Natural killer cell (primary cell): ENCODE measurements around the gene TSPAN12. TPM values are rescaled to one million over a fixed set of nuclear protein-coding genes. Genes with fewer than 3 reads are reported as not detected.

ENCODE experiments used
- ATAC-seq, 3 donors: fragments of 150-1000 bp in 2 of 3; fragments of 200-7000 bp in 1 of 3; cut with Tn5 transposase; 1 replicate in 1 of 3; 2 replicates in 2 of 3; pipeline ENCODE4 v1.10.0; 2021; ENCODE audit warnings: mild to moderate bottlenecking in 2 of 3, moderate library complexity in 2 of 3
- DNase-seq, 2 donors: peaks; one replicate each; pipeline versions ENCODE4 v3.0.0 to v3.0.0-alpha.2; 2013 to 2021; ENCODE audit warnings: mixed read lengths in 1 of 2
- H3K27ac ChIP-seq: one replicate; pipeline ENCODE4 v1.5.1; 2013; ENCODE audit warnings: mild to moderate bottlenecking, low read length
- H3K27me3 ChIP-seq: one replicate; pipeline ENCODE4 v1.6.1; 2013; ENCODE audit warnings: low read length; ENCODE audit not compliant: control insufficient read depth, insufficient read depth
- H3K36me3 ChIP-seq: one replicate; pipeline ENCODE4 v1.6.1; 2013; ENCODE audit warnings: low read length; ENCODE audit not compliant: control insufficient read depth, insufficient read depth
- H3K4me1 ChIP-seq: one replicate; pipeline ENCODE4 v1.6.1; 2013; ENCODE audit warnings: low read length; ENCODE audit not compliant: control insufficient read depth, insufficient read depth
- H3K4me3 ChIP-seq: one replicate; pipeline ENCODE4 v1.5.1; 2013; ENCODE audit warnings: low read length
- H3K9me3 ChIP-seq: one replicate; pipeline ENCODE4 v1.6.1; 2013; ENCODE audit warnings: low read length; ENCODE audit not compliant: control insufficient read depth, insufficient read depth
- H3K27ac Mint-ChIP-seq, 2 donors: one replicate each; pipeline ENCODE4 v1.8.0; 2022; ENCODE audit warnings: mild to moderate bottlenecking in 2 of 2, mixed read lengths in 2 of 2, moderate library complexity in 1 of 2
- H3K27me3 Mint-ChIP-seq, 2 donors: one replicate each; pipeline ENCODE4 v1.8.0; 2022; ENCODE audit warnings: low read depth in 2 of 2, mixed read lengths in 2 of 2
- H3K36me3 Mint-ChIP-seq: one replicate; pipeline ENCODE4 v1.8.0; 2022; ENCODE audit warnings: mixed read lengths
- H3K4me1 Mint-ChIP-seq, 2 donors: one replicate each; pipeline ENCODE4 v1.8.0; 2022; ENCODE audit warnings: mixed read lengths in 2 of 2
- H3K4me3 Mint-ChIP-seq: one replicate; pipeline ENCODE4 v1.8.0; 2022; ENCODE audit warnings: mild to moderate bottlenecking, moderate library complexity, mixed read lengths
- H3K9me3 Mint-ChIP-seq, 2 donors: one replicate each; pipeline ENCODE4 v1.8.0; 2022; ENCODE audit warnings: mixed read lengths in 2 of 2
- CTCF ChIP-seq: fragments of 200-600 bp; IDR thresholded peaks from one replicate; pipeline ENCODE4 v1.8.0; 2022; ENCODE audit warnings: antibody characterized with exemption
- WGBS: methylation state at CpG from one replicate; pipeline ENCODE4 v1.1.7; 2013; ENCODE audit warnings: missing lambda C conversion rate; ENCODE audit not compliant: insufficient coverage; 5-methylcytosine and 5-hydroxymethylcytosine counted together
- intact Hi-C: fragments of 100-400 bp; cut with micrococcal nuclease; formaldehyde crosslinking; loops from one replicate; pipeline ENCODE4 v1.14.2; 2022
- total RNA-seq, 4 donors: library from RNA; stranded (reverse); fragments of 120-200 nt in 1 of 4; gene quantifications; one replicate each; pipeline versions ENCODE4 v1.2.3 to v1.2.4, GENCODE V29; 2013 to 2022

The TSPAN12 gene
- total RNA-seq, 3 donors from 2014 or later (not counting 1 experiment from before 2014, with no cell fraction given), result not detected

GRCh38 chr7:120825152-120825551, 32.8 kb downstream of the TSPAN12 start:
- no peaks in the 10 kb centered on the region for H3K9me3 Mint-ChIP-seq
- no peak overlapping the region for H3K4me3 Mint-ChIP-seq
- H3K27ac ChIP-seq, result no peak overlapping the region
- H3K9me3 ChIP-seq, result no peaks in the 10 kb centered on the region
- no peaks in the 10 kb centered on the region for H3K36me3 ChIP-seq
- no peak for ATAC-seq
- TF ChIP-seq CTCF, result no peak
- intact Hi-C loops, result no loop called here
- H3K4me1 Mint-ChIP-seq, result no peaks in the 10 kb centered on the region
- no peaks in the 10 kb centered on the region for H3K27me3 ChIP-seq
- H3K36me3 Mint-ChIP-seq, result no peaks in the 10 kb centered on the region
- no peaks in the 10 kb centered on the region for H3K4me1 ChIP-seq
- peaks cover 6 to 23% of the 10 kb centered on the region in 2 donors for H3K27me3 Mint-ChIP-seq
- no CpG with 5 or more reads among the region's 1 CpG for WGBS
- DNase-seq, result no peak
- H3K27ac Mint-ChIP-seq, result no peak overlapping the region
- no peak overlapping the region for H3K4me3 ChIP-seq

GRCh38 chr7:120819861-120820260, 38.1 kb downstream of the TSPAN12 start:
- H3K27ac Mint-ChIP-seq, result no peak overlapping the region
- H3K4me3 ChIP-seq, result no peak overlapping the region
- no peaks in the 10 kb centered on the region for H3K9me3 ChIP-seq
- H3K4me1 Mint-ChIP-seq, result no peaks in the 10 kb centered on the region
- H3K36me3 Mint-ChIP-seq, result no peaks in the 10 kb centered on the region
- no peak overlapping the region for H3K4me3 Mint-ChIP-seq
- peaks cover 9 to 19% of the 10 kb centered on the region in 2 donors for H3K27me3 Mint-ChIP-seq
- no peaks in the 10 kb centered on the region for H3K9me3 Mint-ChIP-seq
- no peaks in the 10 kb centered on the region for H3K27me3 ChIP-seq
- no peaks in the 10 kb centered on the region for H3K4me1 ChIP-seq
- no peak overlapping the region for H3K27ac ChIP-seq
- intact Hi-C loops, result no loop called here
- TF ChIP-seq CTCF, result no peak
- DNase-seq (no peak), ATAC-seq (no peak)
- H3K36me3 ChIP-seq, result no peaks in the 10 kb centered on the region

DNA sequence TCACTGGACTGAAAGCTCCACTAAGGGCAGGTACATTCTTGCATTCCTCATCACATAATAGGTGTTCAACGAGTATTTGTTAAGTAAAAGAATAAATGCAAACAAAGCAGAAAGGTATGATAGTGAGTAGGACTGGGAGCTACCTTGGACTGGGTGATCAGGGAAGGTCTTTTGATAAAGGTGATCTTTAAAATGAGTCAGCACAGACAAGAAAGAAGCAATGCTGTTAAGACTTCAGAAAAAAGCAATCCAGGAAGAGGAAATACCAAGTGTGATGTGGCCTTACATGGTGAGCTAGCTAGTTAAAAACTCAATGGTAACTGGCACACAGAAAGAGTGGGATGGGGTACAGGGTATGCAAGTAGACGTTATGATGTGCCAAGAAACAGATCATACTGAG, 40.1 kb downstream of the TSPAN12 start:
- Mint-ChIP-seq H3K36me3 (no peaks in the 10 kb centered on the region), H3K27ac (no peak overlapping the region), H3K4me1 (no peaks in the 10 kb centered on the region), H3K9me3 (no peaks in the 10 kb centered on the region), H3K27me3 (peaks cover 9 to 17% of the 10 kb centered on the region in 2 donors), H3K4me3 (no peak overlapping the region)
- Histone ChIP-seq H3K4me1 (no peaks in the 10 kb centered on the region), H3K9me3 (no peaks in the 10 kb centered on the region), H3K36me3 (no peaks in the 10 kb centered on the region), H3K4me3 (no peak overlapping the region), H3K27me3 (no peaks in the 10 kb centered on the region), H3K27ac (no peak overlapping the region)
- WGBS, result 74% methylated on average over 2 of the region's 2 CpGs
- intact Hi-C loops, result no loop called here
- no peak for TF ChIP-seq CTCF
- ATAC-seq, result no peak
- DNase-seq, result no peak

- Mint-ChIP-seq H3K4me1 (no peaks in the 10 kb centered on the region), H3K9me3 (no peaks in the 10 kb centered on the region), H3K27ac (no peak overlapping the region), H3K36me3 (no peaks in the 10 kb centered on the region), H3K27me3 (peaks cover 0 to 6% of the 10 kb centered on the region in 2 donors), H3K4me3 (no peak overlapping the region)
- Histone ChIP-seq H3K27me3 (no peaks in the 10 kb centered on the region), H3K27ac (no peak overlapping the region), H3K4me3 (no peak overlapping the region), H3K9me3 (no peaks in the 10 kb centered on the region), H3K36me3 (no peaks in the 10 kb centered on the region), H3K4me1 (no peaks in the 10 kb centered on the region)
- no peak for ATAC-seq
- no peak for TF ChIP-seq CTCF
- intact Hi-C loops, result no loop called here
- DNase-seq, result no peak
- 88% methylated on average over 4 of the region's 6 CpGs for WGBS
These were observed 43.5 kb downstream of the TSPAN12 start for GRCh38 chr7:120814253-120814939.
